Daoy (cell line): ENCODE data around the gene SYNPO2. TPM values are rescaled to one million over a fixed set of nuclear protein-coding genes. Genes with fewer than 3 reads are reported as not detected.
"Not testable (repeated sequence)": the region's sequence is repeated elsewhere in the genome, so short reads cannot be mapped to it uniquely, and the experiment has no call there.

ENCODE experiments used
- DNase-seq: peaks from one replicate; pipeline ENCODE4 v3.0.0-alpha.2; 2015; ENCODE audit warnings: low read depth
- total RNA-seq: library from RNA; depleted of rRNA; stranded (reverse); fragments of >200 nt; shearing (Covaris generic); gene quantifications from 2 replicates; pipeline ENCODE4 v1.2.3, GENCODE V29; 2014; rRNA removed

SYNPO2 gene
- 0.11 and 0.86 TPM in 2 replicates for total RNA-seq

GRCh38 chr4:118888666-118889311 lies at the start of gene SYNPO2:
Gene SYNPO2 (plus strand): TSS chr4:118888854. CDS start chr4:118889037, 183 bp downstream.
- DNase-seq, result peak; percentile 77

GRCh38 chr4:118839221-118839927 lies 49.3 kb upstream of the SYNPO2 start:
- no peak for DNase-seq

- DNase-seq, result peak; percentile 53
Observed at GRCh38 chr4:118842055-118842454, 46.6 kb upstream of the SYNPO2 start.

GRCh38 chr4:118843237-118843636 lies 45.4 kb upstream of the SYNPO2 start:
- DNase-seq, result no peak

- DNase-seq, result no peak
Observed at GRCh38 chr4:118845552-118846050, 43.1 kb upstream of the SYNPO2 start.

- DNase-seq, result no peak
Observed at GRCh38 chr4:118846979-118847378, 41.7 kb upstream of the SYNPO2 start.

GRCh38 chr4:118848242-118848641 lies 40.4 kb upstream of the SYNPO2 start:
- no peak for DNase-seq

- no peak for DNase-seq
Observed at GRCh38 chr4:118848901-118849300, 39.8 kb upstream of the SYNPO2 start.

GRCh38 chr4:118849867-118850487 lies 38.7 kb upstream of the SYNPO2 start:
- DNase-seq, result no peak

GRCh38 chr4:118850488-118851173 lies 38.0 kb upstream of the SYNPO2 start:
- DNase-seq, result peak; percentile 16

GRCh38 chr4:118857760-118858159 lies 30.9 kb upstream of the SYNPO2 start:
- no peak for DNase-seq

- no peak for DNase-seq
Observed at GRCh38 chr4:118858779-118859178, 29.9 kb upstream of the SYNPO2 start.

GRCh38 chr4:118865091-118865708 lies 23.5 kb upstream of the SYNPO2 start:
- peak; percentile 25 for DNase-seq

GRCh38 chr4:118866442-118866841 lies 22.2 kb upstream of the SYNPO2 start:
- DNase-seq, result no peak

- no peak for DNase-seq
Observed at GRCh38 chr4:118867311-118868067, 21.2 kb upstream of the SYNPO2 start.

- no peak for DNase-seq
Observed at GRCh38 chr4:118869808-118870342, 18.8 kb upstream of the SYNPO2 start.

- no peak for DNase-seq
Observed at GRCh38 chr4:118872181-118872580, 16.5 kb upstream of the SYNPO2 start.

GRCh38 chr4:118877797-118878196 lies 10.9 kb upstream of the SYNPO2 start:
- DNase-seq, result no peak

GRCh38 chr4:118878507-118878906 lies 10.1 kb upstream of the SYNPO2 start:
- not testable (repeated sequence) for DNase-seq

GRCh38 chr4:118879409-118879808 lies 9.2 kb upstream of the SYNPO2 start:
- DNase-seq, result no peak
